GM12892 (cell line): ENCODE results near the gene LGR6.
A peak's percentile ranks its signal among the peaks of the same experiment; 100 is the strongest.
"Not testable (repeated sequence)": the region's sequence is repeated elsewhere in the genome, so short reads cannot be mapped to it uniquely, and the experiment has no call there.

ENCODE experiments used
- DNase-seq: peaks from one replicate; pipeline ENCODE4 v3.0.0; 2011; ENCODE audit not compliant: insufficient read length
- FAIRE-seq: peaks from 2 replicates; lab custom pipeline; 2011; peaks lifted over from hg19 to GRCh38; lab: Jason Lieb, UNC
- POLR2A ChIP-seq: IDR thresholded peaks from 2 replicates; pipeline ENCODE4 v1.6.1; 2011; ENCODE audit warnings: low read depth, low read length, control low read depth
- POLR2AphosphoS5 ChIP-seq: IDR thresholded peaks from 2 replicates; pipeline ENCODE4 v1.6.1; 2011; ENCODE audit warnings: low read depth, low read length, control low read depth
- TAF1 ChIP-seq: IDR thresholded peaks from 2 replicates; pipeline ENCODE4 v1.6.1; 2011; ENCODE audit warnings: low read depth, mild to moderate bottlenecking, control low read depth, low read length, borderline replicate concordance

LGR6 gene

DNA sequence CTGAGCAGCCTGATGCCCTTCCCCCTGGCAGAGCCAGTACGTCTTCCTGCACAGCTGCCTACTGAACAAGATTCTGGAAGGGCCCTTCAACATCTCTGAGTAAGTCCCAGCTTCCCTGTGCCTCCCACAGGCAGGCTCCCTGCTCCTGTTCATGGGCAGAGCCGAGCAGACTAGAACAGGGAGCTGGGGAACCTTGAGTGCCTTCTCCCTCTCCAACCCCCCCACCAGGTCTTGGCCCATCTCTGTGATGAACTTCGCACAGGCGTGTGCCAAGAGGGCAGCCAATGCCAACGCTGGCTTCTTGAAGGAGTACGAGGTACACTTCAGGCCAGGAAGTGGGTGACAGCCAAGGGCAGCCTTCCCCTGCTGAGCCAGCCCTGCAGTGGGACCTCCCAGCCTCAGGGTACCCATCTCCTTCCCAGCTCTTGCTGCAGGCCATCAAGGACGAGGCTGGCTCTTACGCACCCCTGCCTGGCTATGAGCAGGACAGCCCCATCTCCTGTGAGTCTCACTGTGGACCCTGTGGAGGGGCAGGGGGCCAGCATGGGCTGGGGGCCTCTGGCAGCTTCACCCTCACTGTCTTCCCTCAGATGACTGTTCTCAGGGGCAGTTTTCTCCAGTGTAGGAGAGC, 6.4 kb upstream of the LGR6 start:
- TF ChIP-seq POLR2AphosphoS5 (no peak), POLR2A (no peak), TAF1 (no peak)
- DNase-seq (no peak), FAIRE-seq (no peak)

DNA sequence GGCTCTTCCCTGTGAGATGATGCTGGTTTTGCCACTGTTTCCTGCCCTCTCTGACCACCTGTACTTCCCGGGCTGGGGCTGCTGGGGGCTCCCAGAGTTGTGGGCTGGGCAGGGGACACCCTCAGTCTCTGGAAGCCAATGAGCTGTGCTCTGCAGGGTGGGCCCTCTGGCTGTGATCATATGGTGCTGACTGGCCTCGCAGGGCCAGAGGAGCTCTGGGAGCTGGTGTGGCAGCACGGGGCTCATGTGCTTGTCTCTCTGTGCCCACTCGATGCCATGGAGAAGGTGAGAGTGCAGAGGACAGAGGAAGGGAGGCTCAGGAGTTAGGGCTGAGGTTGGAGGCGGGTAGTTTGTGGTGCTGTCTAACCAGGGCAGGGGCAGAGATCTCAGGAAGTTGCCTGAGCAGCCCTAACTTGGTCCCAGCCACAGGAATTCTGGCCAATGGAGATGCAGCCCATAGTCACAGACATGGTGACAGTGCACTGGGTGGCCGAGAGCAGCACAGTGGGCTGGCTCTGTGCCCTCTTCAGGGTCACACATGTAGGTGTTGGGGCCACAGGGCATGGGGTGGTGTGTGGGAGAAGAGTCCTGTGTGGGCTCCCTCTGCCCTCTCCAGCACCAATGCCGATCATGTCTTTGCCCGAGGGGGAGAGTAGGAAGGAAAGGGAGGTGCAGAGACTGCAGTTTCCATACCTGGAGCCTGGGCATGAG, 5.7 kb upstream of the LGR6 start:
- DNase-seq, result no peak
- no peak for FAIRE-seq
- TF ChIP-seq TAF1 (no peak), POLR2A (no peak), POLR2AphosphoS5 (no peak)

DNA sequence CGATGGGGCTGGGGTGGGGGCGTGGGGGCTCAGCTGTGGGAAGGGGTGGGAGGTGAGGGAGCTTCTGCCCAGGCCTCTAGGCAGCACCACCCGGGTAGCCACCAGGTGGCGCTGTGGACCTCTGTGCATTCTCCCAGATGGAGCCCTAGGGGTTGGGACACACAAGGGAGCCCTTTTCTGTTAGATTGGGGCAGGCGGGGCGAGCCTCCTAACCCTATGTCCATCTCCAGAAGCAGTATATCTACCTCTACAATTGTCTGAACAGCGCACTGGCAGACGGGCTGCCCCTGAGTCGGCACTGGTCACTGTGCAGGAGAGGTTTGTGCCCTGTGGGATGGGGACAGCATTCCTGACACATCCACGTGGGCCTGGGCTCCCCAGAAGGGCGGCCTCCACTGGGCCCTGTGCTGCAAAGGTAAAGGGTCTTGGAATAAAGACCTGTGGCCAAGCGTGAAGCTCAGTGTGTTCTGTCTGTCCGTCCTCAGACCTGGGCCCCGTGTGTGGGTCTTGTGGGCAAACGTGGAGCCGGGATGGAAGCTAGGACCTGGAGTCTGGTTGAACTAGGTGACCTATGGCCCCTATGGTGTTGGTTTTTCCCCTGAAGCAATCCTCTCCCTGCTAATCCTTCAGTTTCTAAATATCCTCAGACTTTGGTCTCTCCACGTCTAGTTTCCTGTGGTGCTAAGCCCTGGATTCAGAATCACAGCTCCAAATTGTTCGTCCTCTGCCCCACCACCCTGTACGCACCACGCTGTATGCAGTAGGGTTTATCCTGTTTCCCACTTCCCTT, 4.4 kb upstream of the LGR6 start:
- peak; percentile 66 for DNase-seq
- peak; percentile 90 for FAIRE-seq
- TF ChIP-seq POLR2A, result no peak
- TF ChIP-seq POLR2AphosphoS5, result no peak
- no peak for TF ChIP-seq TAF1

DNA sequence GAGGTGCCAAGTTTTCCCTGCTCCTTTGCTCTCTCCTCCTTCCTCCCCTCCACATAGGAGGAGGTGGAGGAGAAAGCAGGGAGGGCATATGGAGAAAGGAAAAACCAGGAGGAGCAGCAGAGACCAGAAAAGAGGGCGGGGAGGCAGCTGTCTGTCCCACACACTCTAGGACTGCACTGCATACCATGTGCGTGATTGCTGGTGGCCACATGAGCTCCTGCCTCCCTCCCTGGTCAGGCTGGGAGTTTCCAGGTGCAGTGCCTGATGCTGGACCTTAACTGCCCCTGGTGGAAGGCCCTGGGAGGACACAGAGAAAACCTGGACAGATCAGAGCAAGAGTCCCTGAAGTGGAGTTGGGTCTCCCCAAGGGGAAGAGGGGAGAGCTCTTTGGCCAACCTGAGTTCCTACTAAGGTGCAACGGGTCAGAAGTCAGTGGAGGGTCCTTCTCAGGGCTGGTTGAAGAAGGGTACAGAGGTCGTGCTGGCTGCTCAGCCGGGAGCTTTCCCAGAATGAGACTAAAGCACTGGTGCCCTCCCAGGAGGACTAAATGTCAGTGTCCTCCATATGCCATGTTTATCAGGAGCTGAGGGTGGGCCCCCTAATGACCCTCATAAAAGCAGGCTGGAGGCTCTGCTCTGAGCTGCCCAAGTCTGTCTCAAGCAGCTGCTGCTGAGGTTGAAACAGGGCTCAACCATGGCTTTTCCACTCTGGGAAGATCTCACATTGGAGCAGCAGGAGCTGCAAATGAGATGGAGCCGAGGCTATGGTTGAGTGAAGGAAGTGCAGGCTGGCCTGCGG, 3.5 kb upstream of the LGR6 start:
- no peak for TF ChIP-seq POLR2A
- TF ChIP-seq POLR2AphosphoS5, result no peak
- no peak for TF ChIP-seq TAF1
- FAIRE-seq (no peak), DNase-seq (no peak)

DNA sequence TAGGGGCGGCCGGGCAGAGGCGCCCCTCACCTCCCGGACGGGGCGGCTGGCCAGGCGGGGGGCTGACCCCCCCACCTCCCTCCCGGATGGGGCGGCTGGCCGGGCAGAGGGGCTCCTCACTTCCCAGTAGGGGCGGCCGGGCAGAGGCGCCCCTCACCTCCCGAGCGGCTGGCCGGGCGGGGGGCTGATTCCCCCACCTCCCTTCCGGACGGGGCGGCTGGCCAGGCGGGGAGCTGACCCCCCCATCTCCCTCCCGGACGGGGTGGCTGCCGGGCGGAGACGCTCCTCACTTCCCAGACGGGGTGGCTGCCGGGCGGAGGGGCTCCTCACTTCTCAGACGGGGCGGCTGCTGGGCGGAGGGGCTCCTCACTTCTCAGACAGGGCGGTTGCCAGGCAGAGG, 2.2 kb upstream of the LGR6 start:
- not testable (repeated sequence) for DNase-seq, FAIRE-seq

DNA sequence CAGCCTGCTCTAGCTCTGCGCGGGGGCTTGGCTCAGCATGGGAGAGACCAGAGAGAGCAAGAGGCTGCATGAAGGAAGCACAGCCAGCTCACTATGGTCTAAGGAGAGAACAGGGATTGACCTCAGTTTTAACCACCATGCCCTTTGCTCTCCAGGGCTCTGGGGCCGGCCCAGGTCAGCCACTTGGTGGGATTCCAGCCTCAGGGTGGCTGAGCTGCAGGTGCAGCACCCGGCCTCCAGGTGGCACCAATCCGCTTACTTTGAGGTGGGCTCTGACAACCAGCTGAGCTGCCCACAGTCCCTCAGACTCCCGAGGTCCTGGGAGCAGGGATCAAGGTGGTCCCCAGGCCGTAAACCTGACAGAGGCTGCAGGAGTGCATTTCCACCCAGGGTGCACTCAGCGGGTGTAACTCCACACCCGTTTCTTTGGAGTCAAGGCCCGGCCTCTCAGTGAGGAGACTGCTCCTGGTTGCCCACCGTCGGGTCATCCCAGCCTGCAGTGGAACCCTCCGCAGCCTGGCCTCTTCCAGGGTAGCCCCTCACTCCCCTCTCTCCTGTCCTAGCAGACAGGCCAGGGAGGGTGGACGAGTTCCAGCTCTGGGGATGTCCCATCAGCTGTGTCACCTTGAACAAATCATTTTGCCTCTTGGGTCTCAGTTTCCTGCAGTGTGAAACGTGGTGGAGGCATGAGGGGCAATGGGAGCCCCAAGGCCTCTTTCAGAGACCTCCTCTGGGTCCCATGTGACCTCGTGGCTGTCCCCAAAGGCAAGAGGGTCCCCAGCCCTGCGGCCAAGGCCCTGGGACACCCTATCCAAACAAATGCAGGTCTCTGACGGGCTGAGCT, 607 bp upstream of the LGR6 start:
- TF ChIP-seq POLR2AphosphoS5 (no peak), POLR2A (no peak), TAF1 (no peak)
- DNase-seq (peak; percentile 71), FAIRE-seq (peak; percentile 64)

DNA sequence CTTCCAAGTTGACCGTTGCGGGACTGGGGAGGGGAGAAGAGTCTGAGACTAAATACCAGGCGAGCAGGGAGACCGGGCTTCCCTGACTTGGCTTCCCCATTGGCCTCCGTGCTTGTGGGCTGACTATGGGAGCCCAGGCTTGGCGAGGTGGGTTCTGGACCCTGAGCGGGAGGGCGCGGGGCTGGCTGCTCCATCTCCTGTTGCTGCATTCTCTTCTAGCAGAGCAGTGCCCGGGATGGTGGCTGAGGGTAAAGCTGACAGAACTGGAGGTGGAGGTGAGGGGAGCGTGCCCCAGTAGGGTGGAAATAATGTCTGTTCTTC, 689 bp downstream of the LGR6 start:
- FAIRE-seq, result no peak
- DNase-seq, result no peak

DNA sequence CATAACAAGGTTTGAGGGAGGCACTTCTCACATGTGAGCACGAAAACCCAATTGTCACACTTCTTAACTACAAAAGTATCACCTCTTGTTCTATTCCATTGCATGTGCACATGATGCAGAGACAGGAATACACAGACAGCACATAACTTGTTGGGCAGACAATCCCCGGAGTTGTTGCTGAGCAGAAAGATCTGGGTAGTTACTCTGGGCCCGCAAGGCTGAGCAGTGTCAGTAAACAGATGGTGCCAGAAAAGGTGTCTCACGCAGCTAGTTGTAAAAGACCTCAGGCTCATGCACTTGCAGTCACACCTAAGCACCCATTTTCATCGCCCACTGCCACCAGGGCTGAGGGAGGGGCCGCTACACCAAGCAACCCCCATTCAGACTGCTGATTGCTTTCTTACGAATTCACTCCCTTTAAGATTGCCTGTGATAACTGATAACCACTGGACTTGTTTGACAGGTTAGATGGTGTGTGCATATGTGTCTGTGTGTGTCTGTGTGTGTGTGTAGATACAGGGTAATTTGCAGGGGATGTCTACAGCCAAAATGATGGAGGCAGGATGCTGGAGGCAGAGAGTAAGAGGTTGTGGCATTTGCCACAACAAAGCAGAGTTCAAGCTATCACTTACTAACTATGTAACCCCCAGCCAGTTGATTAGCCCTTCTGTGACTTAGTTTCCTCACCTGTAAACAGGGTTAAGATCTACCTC, 4.2 kb downstream of the LGR6 start:
- no peak for FAIRE-seq
- no peak for TF ChIP-seq POLR2AphosphoS5
- TF ChIP-seq TAF1, result no peak
- no peak for TF ChIP-seq POLR2A

More for the DNA sequence above, 689 bp downstream of the LGR6 start:
- TF ChIP-seq POLR2A (no peak), POLR2AphosphoS5 (no peak), TAF1 (no peak)

DNA sequence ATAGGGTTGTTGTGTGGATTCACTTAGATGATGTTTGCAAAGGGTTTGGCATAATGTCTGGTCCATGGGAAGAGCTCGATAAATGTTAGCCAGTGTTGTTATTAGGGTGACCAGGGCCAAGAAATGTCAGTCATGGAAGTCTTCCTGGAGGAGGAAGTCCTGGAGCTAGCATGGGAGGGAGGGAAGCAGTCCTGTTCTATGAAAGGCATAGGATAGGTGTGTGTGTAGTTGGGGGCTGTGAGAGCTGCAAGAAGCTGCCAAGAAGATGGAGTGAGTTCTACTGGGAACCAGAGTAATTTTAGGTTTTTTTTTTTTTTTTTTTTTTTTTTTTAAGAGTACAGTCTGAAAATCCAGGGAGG, 4.7 kb downstream of the LGR6 start:
- DNase-seq, result no peak
- TF ChIP-seq POLR2A, result no peak
- no peak for TF ChIP-seq TAF1
- no peak for TF ChIP-seq POLR2AphosphoS5
- no peak for FAIRE-seq

More for the DNA sequence above, 4.2 kb downstream of the LGR6 start:
- DNase-seq, result no peak

DNA sequence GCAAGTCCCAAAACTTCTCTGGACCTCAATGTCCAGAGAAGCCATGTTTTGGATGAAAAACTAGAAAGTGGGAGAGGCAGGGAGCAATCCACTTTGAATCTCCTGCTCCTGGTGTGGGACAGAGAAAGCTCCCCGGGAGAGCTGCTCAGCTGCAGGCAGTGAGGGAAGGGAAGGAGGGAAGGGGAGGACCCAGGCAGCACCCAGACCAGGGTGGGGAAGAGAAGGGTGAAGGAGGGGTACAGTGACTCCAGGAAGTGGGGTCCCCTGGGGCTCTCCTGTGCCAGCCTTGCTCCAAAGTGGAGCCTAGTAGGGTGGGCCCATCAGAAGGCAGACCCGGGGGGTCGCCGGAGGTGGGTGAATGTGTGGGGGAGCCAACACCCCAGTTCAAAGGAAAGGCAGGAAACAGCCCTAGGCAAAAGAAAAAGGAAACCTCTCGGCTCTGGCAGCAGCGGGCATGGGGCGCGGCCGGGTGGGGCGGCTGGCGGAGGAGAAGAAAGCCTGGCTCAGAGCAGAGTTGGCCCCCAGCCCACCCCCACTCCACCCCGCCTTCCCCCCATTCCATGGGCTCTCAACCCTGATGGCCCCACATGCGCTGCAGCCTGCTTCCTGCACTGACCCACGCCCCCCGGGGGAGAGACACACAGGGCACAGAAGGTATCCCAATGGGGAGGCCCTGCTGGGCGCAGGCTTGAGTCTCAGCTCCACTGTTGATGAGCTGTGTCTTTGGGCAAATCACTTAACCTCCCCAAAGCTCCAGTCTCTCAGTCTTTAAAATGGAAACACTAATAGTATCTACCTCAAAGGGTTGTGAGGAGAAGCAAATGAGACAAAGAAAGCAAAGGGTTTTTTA, 5.7 kb downstream of the LGR6 start:
- TF ChIP-seq POLR2A (no peak), POLR2AphosphoS5 (no peak), TAF1 (no peak)
- DNase-seq, result no peak
- no peak for FAIRE-seq

DNA sequence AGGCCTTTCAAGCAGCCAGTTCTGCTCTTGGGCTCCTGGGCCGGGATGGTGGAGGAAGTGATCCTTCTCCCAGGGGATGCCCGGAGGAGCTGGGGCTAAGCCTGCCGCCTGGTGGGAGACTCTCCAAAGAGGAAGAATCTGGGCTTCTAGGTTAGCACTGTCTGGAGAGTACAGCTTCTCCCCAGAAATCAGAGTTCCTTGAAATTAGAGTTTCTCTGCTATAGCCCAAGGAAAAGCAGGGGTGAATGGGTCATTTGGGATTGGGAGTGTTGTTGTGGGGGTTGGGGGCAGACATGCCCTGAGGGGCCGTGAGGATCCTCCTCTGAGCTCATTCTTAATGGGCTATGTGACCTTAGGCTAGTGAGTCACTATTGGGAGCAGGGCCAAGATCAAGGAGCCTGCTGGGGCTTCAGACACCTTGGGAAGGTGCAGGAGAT, 6.5 kb downstream of the LGR6 start:
- DNase-seq (no peak), FAIRE-seq (no peak)
- TF ChIP-seq POLR2AphosphoS5 (no peak), POLR2A (no peak), TAF1 (no peak)
